ENCODE results near the gene SLC7A7.
A peak's percentile ranks its signal among the peaks of the same experiment; 100 is the strongest.

Gene SLC7A7

GRCh38 chr14:22753586-22753985, 61.6 kb downstream of the SLC7A7 start:
- TF ChIP-seq EZH2phosphoT487 (IDR thresholded peaks at IDR 0.05; ENCODE audit: low read length) (no peak), CTCF (IDR thresholded peaks at IDR 0.05; ENCODE audit: low read length) (no peak), EZH2 (optimal IDR thresholded peaks at IDR 0.05; ENCODE audit: low read depth, low read length) (no peak)
- peak overlapping the region; percentile 24; the same call in 1 of the 2 replicates for H3K4me2 ChIP-seq (ENCODE audit: low read depth, low read length)
- no peaks in the 10 kb centered on the region for H4K20me1 ChIP-seq (ENCODE audit: insufficient read depth, low read length)
- no peaks in the 10 kb centered on the region for H3K9me3 ChIP-seq (replicated peaks; ENCODE audit: insufficient read depth, low read length)
- no peaks in the 10 kb centered on the region for H3K9me2 ChIP-seq (replicated peaks; ENCODE audit: insufficient read depth, low read length)
- no peak overlapping the region; the same call in 1 of the 2 replicates for H3K27ac ChIP-seq (ENCODE audit: low read length)
- H3K4me3 ChIP-seq (ENCODE audit: low read length): no peak overlapping the region
- H3K27me3 ChIP-seq (replicated peaks; ENCODE audit: insufficient read depth, low read length): no peaks in the 10 kb centered on the region
- H3K79me2 ChIP-seq (ENCODE audit: low read length): no peaks in the 10 kb centered on the region
- no peaks in the 10 kb centered on the region for H3K36me3 ChIP-seq (replicated peaks; ENCODE audit: insufficient read depth, low read length)
- peak; percentile 18 for DNase-seq
- H3K4me1 ChIP-seq (ENCODE audit: low read length): peaks cover 15% of the 10 kb centered on the region; the same call in 1 of the 2 replicates
- 0 out of 2 replicates have a peak, but pooled peaks cover 5% of the 10 kb centered on the region for H3F3A ChIP-seq (ENCODE audit: insufficient read depth, low read length)
- H2AFZ ChIP-seq (ENCODE audit: low read length): no peak overlapping the region
- no peak overlapping the region for H3K9ac ChIP-seq (ENCODE audit: low read length)

- H3K27ac ChIP-seq (ENCODE audit: low read length): no peak overlapping the region
- H3K9ac ChIP-seq (ENCODE audit: low read length): no peak overlapping the region
- no peak overlapping the region for H3K4me2 ChIP-seq (ENCODE audit: low read depth, low read length)
- DNase-seq: no peak
- H3K36me3 ChIP-seq (replicated peaks; ENCODE audit: insufficient read depth, low read length): no peaks in the 10 kb centered on the region
- H4K20me1 ChIP-seq (ENCODE audit: insufficient read depth, low read length): no peaks in the 10 kb centered on the region
- H3K4me3 ChIP-seq (ENCODE audit: low read length): no peak overlapping the region
- H3K27me3 ChIP-seq (replicated peaks; ENCODE audit: insufficient read depth, low read length): no peaks in the 10 kb centered on the region
- TF ChIP-seq CTCF (IDR thresholded peaks at IDR 0.05; ENCODE audit: low read length) (no peak), EZH2 (optimal IDR thresholded peaks at IDR 0.05; ENCODE audit: low read depth, low read length) (no peak), EZH2phosphoT487 (IDR thresholded peaks at IDR 0.05; ENCODE audit: low read length) (no peak)
- H3K9me3 ChIP-seq (replicated peaks; ENCODE audit: insufficient read depth, low read length): no peaks in the 10 kb centered on the region
- H3K9me2 ChIP-seq (replicated peaks; ENCODE audit: insufficient read depth, low read length): no peaks in the 10 kb centered on the region
- no peak overlapping the region for H2AFZ ChIP-seq (ENCODE audit: low read length)
- H3K79me2 ChIP-seq (ENCODE audit: low read length): no peaks in the 10 kb centered on the region
- H3F3A ChIP-seq (ENCODE audit: insufficient read depth, low read length): 0 out of 2 replicates have a peak, but pooled peaks cover 5% of the 10 kb centered on the region
- H3K4me1 ChIP-seq (ENCODE audit: low read length): peaks cover 20% of the 10 kb centered on the region; the same call in 1 of the 2 replicates
These were observed 62.8 kb downstream of the SLC7A7 start for GRCh38 chr14:22752422-22752821.

GRCh38 chr14:22748631-22749068, 66.6 kb downstream of the SLC7A7 start:
- no peak overlapping the region for H3K9ac ChIP-seq (ENCODE audit: low read length)
- H3K27me3 ChIP-seq (replicated peaks; ENCODE audit: insufficient read depth, low read length): no peaks in the 10 kb centered on the region
- H3K4me3 ChIP-seq (ENCODE audit: low read length): no peak overlapping the region

More at GRCh38 chr14:22748631-22749068, 66.6 kb downstream of the SLC7A7 start:
- no peak for TF ChIP-seq EZH2phosphoT487 (IDR thresholded peaks at IDR 0.05; ENCODE audit: low read length)
- TF ChIP-seq EZH2 (optimal IDR thresholded peaks at IDR 0.05; ENCODE audit: low read depth, low read length): no peak
- 0 out of 2 replicates have a peak, but pooled peaks have one; percentile 8 for TF ChIP-seq CTCF (IDR thresholded peaks at IDR 0.05; ENCODE audit: low read length)
- Histone ChIP-seq H3K79me2 (ENCODE audit: low read length) (no peaks in the 10 kb centered on the region), H2AFZ (ENCODE audit: low read length) (peak overlapping the region; percentile 64), H3F3A (ENCODE audit: insufficient read depth, low read length) (0 out of 2 replicates have a peak, but pooled peaks cover 5% of the 10 kb centered on the region), H3K4me2 (ENCODE audit: low read depth, low read length) (peak overlapping the region; percentile 38; the same call in 1 of the 2 replicates), H3K4me1 (ENCODE audit: low read length) (peaks cover 20% of the 10 kb centered on the region; the same call in 1 of the 2 replicates), H3K9me2 (replicated peaks; ENCODE audit: insufficient read depth, low read length) (no peaks in the 10 kb centered on the region), H3K9me3 (replicated peaks; ENCODE audit: insufficient read depth, low read length) (no peaks in the 10 kb centered on the region), H4K20me1 (ENCODE audit: insufficient read depth, low read length) (no peaks in the 10 kb centered on the region), H3K27ac (ENCODE audit: low read length) (peak overlapping the region; percentile 30; the same call in 1 of the 2 replicates), H3K36me3 (replicated peaks; ENCODE audit: insufficient read depth, low read length) (no peaks in the 10 kb centered on the region)
- DNase-seq: no peak
